GM18517 (cell line): ENCODE data around the gene DGKD.

Experiments
- ATAC-seq: cut with Tn5 transposase; IDR thresholded peaks from one replicate; pipeline ENCODE4 v1.9.1; 2021; ENCODE audit warnings: mild to moderate bottlenecking, moderate library complexity; ENCODE audit not compliant: unreplicated experiment

The DGKD gene

GRCh38 chr2:233423552-233423860 is 69.2 kb downstream of the DGKD start:
- ATAC-seq: no peak

DNA sequence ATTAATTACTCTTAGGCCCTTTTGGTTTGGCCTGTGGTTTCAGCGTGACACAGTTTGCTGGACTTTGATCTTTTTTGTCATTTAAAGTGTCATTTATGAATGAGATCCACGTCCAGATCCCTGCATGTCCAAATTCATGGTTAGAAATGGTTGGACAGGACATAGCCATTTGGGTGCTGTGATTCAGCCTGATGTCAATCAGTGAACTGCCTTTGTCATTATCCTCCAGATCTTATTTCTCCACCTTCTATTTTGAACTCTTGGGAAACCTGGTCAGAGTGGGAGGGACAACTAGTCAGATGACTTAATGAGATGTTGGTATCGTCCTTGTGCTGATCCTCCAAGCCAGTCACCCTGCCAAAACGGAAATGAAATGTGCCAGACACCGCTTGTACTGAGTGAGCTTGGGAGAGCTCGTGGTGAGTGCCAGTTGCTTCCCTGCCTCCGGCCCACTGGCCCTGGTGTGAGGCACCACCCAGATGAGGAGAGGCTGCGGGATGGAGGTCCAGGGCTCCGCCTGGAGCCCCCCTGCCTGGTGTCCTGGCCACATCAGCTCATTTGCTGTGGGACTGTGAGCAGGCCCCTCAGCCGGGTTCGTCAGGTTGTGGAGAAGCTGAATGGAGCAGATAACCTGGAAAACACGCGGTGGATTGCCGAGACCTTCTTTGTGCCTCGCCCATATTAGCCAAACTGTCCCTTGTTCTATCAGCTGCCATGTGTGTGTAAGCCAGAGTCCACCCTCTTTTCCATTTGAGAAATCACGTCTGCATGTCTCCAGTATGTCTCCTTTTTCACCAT is 70.1 kb downstream of the DGKD start:
- no peak for ATAC-seq

- ATAC-seq: no peak
Measured at GRCh38 chr2:233426619-233427342, 72.5 kb downstream of the DGKD start.

DNA sequence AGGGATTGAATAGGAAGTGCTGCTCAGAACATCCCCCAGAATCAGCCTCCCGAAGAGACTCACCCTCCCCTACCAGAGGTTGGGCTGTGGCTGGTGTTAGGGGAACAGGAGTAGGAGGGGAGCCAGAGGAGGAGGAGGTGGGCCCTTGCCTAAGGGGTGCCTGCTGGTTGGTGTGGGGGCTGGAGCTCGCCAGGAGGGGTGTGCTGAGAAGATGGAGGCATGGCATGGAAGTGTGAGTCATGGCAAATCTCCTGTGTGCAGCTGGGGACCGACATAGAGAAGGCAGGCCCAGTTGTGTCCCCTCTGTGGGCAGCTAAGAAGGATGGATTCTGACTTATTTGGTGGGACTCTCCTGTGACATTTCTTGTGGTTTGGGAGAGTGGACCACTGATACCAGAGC is 73.7 kb downstream of the DGKD start:
- ATAC-seq: no peak

- ATAC-seq: no peak
Measured at GRCh38 chr2:233428438-233428837, 74.1 kb downstream of the DGKD start.

GRCh38 chr2:233429175-233429897 is 75.0 kb downstream of the DGKD start:
- ATAC-seq: no peak

DNA sequence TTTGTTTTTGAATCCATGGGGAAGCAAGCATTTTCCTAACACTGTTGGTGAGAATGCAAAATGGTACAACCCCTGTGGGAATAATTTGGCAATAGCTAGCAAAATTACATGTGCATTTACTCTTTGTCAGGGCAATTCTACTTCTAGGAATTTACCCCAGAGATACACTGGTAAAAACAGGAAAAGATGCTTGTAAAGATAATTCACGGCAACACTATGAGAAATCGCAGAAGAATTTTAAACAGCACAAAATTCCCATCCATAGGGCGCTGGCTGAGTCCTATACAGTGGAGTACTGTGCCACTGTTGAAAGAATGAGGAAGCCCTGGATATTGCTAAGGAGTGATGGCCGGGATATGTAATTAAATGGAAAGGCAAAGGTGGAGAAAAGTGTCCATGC is 75.8 kb downstream of the DGKD start:
- no peak for ATAC-seq

- no peak for ATAC-seq
Measured at GRCh38 chr2:233430651-233431050, 76.4 kb downstream of the DGKD start.

DNA sequence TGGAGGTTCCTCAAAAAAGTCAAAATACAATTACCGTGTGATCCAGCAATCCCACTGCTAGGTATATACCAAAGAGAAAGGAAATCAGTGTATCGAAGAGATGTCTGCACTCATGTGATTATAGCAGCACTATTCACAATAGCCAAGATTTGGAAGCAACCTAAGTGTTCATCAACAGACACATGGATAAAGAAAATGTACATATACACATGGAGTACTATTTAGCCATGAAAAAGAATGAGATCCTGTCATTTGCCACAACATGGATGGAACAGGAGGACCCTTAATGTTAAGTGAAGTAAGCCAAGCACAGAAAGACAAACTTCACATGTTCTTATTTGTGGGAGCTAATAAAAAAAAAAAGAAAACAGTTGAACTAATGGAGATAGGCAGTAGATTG is 78.7 kb downstream of the DGKD start:
- ATAC-seq: no peak

GRCh38 chr2:233433794-233434193 is 79.5 kb downstream of the DGKD start:
- no peak for ATAC-seq

DNA sequence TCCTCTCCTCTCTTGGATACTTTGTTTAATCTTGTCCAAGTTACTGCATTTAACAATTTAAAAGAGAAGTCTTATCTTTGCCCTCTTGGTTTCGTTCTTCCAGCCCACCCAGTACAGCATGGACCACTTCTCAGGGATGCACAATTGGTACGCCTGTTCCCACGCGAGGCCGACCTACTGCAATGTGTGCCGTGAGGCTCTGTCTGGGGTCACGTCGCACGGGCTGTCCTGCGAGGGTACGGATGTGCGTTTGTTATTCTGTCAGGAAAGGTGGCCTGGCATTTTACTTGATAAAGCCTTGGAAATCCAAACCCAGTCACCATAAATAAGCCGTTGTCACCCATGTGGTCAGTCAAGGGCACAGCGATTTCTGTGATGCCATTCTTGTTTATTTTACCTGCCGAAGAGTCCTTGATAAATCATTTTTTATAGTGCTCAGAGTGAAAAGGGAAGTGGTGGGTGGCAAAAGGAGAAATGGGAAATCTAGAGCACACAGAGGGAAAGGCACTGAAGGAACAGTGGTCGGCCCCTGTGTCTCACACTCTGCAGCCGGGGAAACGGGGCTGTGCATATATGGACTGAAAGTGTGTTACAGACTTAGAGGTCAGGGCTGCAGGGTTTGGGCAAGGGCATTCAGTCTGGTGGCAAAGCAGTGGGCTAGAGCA is 80.5 kb downstream of the DGKD start:
- ATAC-seq: no peak

DNA sequence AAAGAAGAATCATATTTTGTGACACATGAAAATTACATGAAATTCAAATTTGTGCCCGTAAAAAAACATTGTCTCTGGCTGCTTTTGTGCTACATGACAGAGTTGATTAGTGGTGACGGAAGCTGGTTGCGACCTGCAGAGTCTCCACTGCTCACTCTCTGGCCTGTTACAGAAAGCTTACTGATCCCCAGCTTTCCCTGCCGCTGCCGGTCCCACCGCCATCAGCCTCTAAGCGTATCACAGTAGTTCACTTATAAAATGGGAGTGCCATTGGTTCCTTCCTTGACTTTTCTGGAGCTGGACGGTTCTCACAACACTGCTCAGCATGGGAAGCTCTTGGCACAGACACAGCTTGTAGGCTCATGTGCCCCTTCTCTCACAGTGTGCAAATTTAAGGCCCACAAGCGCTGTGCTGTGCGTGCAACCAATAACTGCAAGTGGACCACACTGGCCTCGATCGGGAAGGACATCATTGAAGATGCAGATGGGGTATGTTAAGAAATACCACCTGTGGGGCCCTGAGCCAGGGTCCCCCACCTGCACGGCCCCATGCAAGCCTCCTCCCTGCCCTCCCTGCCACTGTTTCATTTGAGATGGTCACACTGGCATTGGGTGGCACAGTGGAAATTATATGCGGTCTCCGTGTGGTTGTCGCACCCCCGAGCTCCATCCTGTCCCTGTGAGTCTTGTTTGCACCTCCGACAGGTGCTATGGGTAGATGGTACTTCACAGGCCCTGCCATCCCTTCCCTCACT is 81.3 kb downstream of the DGKD start:
- no peak for ATAC-seq

DNA sequence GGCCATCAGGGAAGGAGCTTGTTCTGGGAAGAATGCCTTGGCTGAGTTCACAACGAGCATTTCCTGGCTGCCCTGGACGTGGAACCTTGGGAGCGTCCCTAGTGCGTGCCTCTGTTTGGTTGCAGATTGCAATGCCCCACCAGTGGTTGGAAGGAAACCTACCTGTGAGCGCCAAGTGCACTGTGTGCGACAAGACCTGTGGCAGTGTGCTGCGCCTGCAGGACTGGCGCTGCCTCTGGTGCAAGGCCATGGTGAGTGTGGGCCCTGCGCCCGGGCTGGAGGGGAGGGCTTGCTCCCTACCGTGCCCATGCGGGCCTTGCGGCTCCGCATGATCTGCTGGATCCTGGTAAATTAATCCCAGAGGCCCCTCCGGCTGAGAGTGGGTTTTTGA is 81.9 kb downstream of the DGKD start:
- no peak for ATAC-seq

DNA sequence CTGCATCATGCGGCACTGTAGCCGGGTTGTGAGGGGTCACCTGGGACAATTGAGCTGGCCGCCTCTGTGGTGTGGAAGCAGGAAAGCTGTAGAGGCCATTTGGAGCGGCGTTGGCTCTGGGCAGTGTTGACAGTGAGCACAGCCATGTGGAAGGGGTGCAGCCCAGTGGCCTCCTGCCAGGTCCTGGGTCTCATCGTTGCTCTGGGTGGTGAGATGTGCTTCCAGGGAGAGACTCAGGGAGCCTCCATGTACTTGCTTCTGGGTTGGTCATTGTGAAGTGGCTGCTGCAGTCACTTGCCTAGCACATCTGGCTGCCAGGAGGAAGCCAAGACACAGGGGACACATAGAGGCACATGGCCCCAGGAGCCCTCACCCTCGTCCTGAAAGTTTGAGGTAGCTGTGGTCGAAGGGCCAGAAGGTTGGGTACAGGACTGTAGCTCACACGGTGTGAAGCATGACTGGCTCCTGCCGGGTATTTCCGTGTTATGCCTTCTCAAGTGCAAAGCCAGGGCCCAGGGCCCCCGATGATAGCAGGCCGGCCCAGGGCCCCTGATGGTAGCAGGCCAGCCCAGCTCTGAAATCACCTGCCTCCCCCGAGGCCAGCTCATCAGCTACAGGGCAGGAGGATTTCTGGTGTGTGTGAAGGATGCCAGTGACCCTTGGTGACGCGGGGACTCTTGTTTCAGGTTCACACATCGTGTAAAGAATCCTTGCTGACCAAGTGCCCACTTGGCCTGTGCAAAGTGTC is 82.6 kb downstream of the DGKD start:
- ATAC-seq: no peak

DNA sequence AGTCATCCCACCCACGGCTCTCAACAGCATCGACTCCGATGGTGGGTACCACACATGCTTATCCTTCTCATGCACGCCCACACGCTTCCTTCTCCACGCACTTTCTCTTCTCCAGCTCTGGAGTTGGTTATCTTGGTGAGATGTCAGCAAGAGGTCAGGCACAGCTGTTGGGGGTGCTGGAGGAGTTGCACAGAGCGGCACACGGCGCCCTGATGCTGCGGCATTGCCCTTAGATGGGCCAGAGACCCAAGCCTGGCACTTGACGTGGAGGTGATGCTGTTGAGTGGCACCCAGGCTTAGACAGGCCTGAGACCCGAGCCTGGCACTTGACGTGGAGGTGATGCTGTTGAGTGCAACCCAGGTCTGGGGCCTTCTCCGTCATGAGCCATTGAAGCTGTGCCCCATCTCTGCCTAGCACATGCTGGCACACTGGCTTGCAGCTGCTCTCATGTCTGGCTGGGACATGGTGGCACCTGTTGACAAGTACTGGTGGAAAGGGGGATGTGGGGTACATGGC is 83.2 kb downstream of the DGKD start:
- no peak for ATAC-seq

GRCh38 chr2:233438573-233439147 is 84.4 kb downstream of the DGKD start:
- no peak for ATAC-seq

GRCh38 chr2:233439191-233439590 is 84.9 kb downstream of the DGKD start:
- ATAC-seq: no peak

GRCh38 chr2:233440314-233440713 is 86.0 kb downstream of the DGKD start:
- no peak for ATAC-seq

DNA sequence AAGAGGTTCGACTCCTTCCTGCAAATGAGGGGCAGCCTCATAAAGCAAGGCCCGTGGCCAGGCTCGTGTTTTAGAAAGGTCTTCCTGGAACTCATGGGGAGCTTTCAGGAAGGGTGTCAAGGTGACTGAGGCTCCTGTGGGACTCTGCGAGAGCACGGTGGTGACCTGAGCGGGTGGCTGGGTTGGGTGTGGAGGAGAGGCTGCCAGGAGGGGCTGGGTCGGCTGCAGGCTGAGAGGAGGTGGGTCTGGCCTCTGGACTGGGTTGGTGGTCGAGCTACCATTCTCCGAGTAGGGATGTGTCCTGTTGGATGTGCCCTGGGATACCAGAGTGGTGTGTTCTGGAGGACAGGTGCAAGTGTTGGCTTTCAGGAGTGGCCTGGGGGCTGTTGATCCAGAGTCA is 86.4 kb downstream of the DGKD start:
- no peak for ATAC-seq
